IMR-90 (cell line): Measurements from ENCODE around the gene PLEKHJ1. TPM values are rescaled to one million over a fixed set of nuclear protein-coding genes. Genes with fewer than 3 reads are reported as not detected.
"Not testable (repeated sequence)": the region's sequence is repeated elsewhere in the genome, so short reads cannot be mapped to it uniquely, and the experiment has no call there.

ENCODE experiments used
- ATAC-seq: fragments of 200-7000 bp; cut with Tn5 transposase; 2 replicates; pipeline ENCODE4 v1.9.1; 2020; ENCODE audit warnings: low read depth, mild to moderate bottlenecking, moderate library complexity
- BruUV-seq: library from RNA; stranded (reverse); fragments of 400-500 nt; replicated peaks from 2 replicates; lab custom pipeline; 2021; lab: Mats Ljungman, UMichigan
- CTCF ChIA-PET: fragments of 300-600 bp; formaldehyde crosslinking; extraction: SDS; loops from one replicate; lab custom pipeline; 2021; ENCODE audit warnings: antibody characterized with exemption; lab: Yijun Ruan, JAX
- POLR2A ChIA-PET: fragments of 300-600 bp; sonication (Branson Sonifier 250); formaldehyde crosslinking; loops from one replicate; lab custom pipeline; 2022; ENCODE audit warnings: antibody characterized with exemption; ENCODE audit not compliant: unreplicated experiment; lab: Charles Lee
- DNase-seq: peaks from one replicate; pipeline ENCODE4 v3.0.0; 2013
- H2AFZ ChIP-seq: replicated peaks from 2 replicates; pipeline ENCODE3; 2013; ENCODE audit warnings: low read length, mild to moderate bottlenecking; ENCODE audit not compliant: poor library complexity
- H2AK5ac ChIP-seq: 2 replicates; pipeline ENCODE4 v1.6.1; 2013; ENCODE audit warnings: low read depth, low read length, inconsistent platforms
- H2AK9ac ChIP-seq: replicated peaks from 2 replicates; pipeline ENCODE3; 2013; ENCODE audit warnings: mild to moderate bottlenecking, low read depth, low read length, moderate library complexity; ENCODE audit not compliant: poor library complexity
- H2BK120ac ChIP-seq: 2 replicates; pipeline ENCODE4 v1.6.1; 2013; ENCODE audit warnings: low read depth, low read length, inconsistent platforms
- H2BK15ac ChIP-seq: 3 replicates; pipeline ENCODE4 v1.6.1; 2013; ENCODE audit warnings: low read depth, low read length, inconsistent platforms
- H2BK20ac ChIP-seq: 2 replicates; pipeline ENCODE4 v1.6.1; 2013; ENCODE audit warnings: low read depth, mild to moderate bottlenecking, inconsistent platforms, low read length, moderate library complexity
- H2BK5ac ChIP-seq: 2 replicates; pipeline ENCODE4 v1.6.1; 2013; ENCODE audit warnings: mild to moderate bottlenecking, low read depth, low read length, inconsistent platforms; ENCODE audit not compliant: poor library complexity, severe bottlenecking
- H3K14ac ChIP-seq: replicated peaks from 2 replicates; pipeline ENCODE4 v1.6.1; 2013; ENCODE audit warnings: low read depth, low read length, inconsistent platforms
- H3K18ac ChIP-seq: 2 replicates; pipeline ENCODE4 v1.6.1; 2013; ENCODE audit warnings: low read depth, low read length, control low read depth
- H3K23ac ChIP-seq: 2 replicates; pipeline ENCODE4 v1.6.1; 2013; ENCODE audit warnings: low read depth, low read length, inconsistent platforms
- H3K27ac ChIP-seq: 2 replicates; pipeline ENCODE4 v1.5.1; 2013; ENCODE audit warnings: mild to moderate bottlenecking, control low read depth, low read length; ENCODE audit not compliant: insufficient read depth
- H3K27me3 ChIP-seq: 2 replicates; pipeline ENCODE4 v1.6.1; 2013; ENCODE audit warnings: low read length; ENCODE audit not compliant: control insufficient read depth, insufficient read depth
- H3K36me3 ChIP-seq: 2 replicates; pipeline ENCODE4 v1.6.1; 2013; ENCODE audit warnings: low read length, mixed read lengths; ENCODE audit not compliant: control insufficient read depth, insufficient read depth
- H3K4ac ChIP-seq: 2 replicates; pipeline ENCODE4 v1.6.1; 2013; ENCODE audit warnings: low read depth, low read length, inconsistent platforms
- H3K4me1 ChIP-seq: 2 replicates; pipeline ENCODE4 v1.6.1; 2013; ENCODE audit warnings: low read length, mixed read lengths; ENCODE audit not compliant: control insufficient read depth, insufficient read depth
- H3K4me2 ChIP-seq: 2 replicates; pipeline ENCODE4 v1.6.1; 2013; ENCODE audit warnings: low read depth, mild to moderate bottlenecking, control low read depth, low read length, moderate library complexity
- H3K4me3 ChIP-seq: 2 replicates; pipeline ENCODE4 v1.5.1; 2013; ENCODE audit warnings: low read depth, mild to moderate bottlenecking, control low read depth, low read length, moderate library complexity; ENCODE audit not compliant: insufficient read depth
- H3K56ac ChIP-seq: 2 replicates; pipeline ENCODE4 v1.6.1; 2013; ENCODE audit warnings: low read length, inconsistent platforms; ENCODE audit not compliant: insufficient read depth; ENCODE audit errors: extremely low read depth
- H3K79me1 ChIP-seq, 2 experiments: 2 replicates each; pipeline ENCODE4 v1.6.1; 2013; ENCODE audit warnings: low read length in 2 of 2, inconsistent platforms in 1 of 2, low read depth in 1 of 2
- H3K9ac ChIP-seq: 2 replicates; pipeline ENCODE4 v1.6.1; 2013; ENCODE audit warnings: low read depth, low read length, control low read depth
- H3K9me1 ChIP-seq: 2 replicates; pipeline ENCODE4 v1.6.1; 2013; ENCODE audit warnings: low read length, inconsistent platforms; ENCODE audit not compliant: insufficient read depth
- H3K9me3 ChIP-seq: 2 replicates; pipeline ENCODE4 v1.6.1; 2013; ENCODE audit warnings: low read length; ENCODE audit not compliant: control insufficient read depth, insufficient read depth
- H4K20me1 ChIP-seq: 2 replicates; pipeline ENCODE4 v1.6.1; 2013; ENCODE audit warnings: low read length, inconsistent platforms; ENCODE audit not compliant: insufficient read depth
- H4K5ac ChIP-seq: 2 replicates; pipeline ENCODE4 v1.6.1; 2013; ENCODE audit warnings: mild to moderate bottlenecking, low read depth, low read length, control low read depth
- H4K8ac ChIP-seq, 2 experiments: 2 replicates each; pipeline ENCODE4 v1.6.1; 2013; ENCODE audit warnings: low read depth in 2 of 2, low read length in 2 of 2, control low read depth in 1 of 2, inconsistent platforms in 1 of 2
- H4K91ac ChIP-seq: 2 replicates; pipeline ENCODE4 v1.6.1; 2013; ENCODE audit warnings: low read depth, low read length, inconsistent platforms; ENCODE audit not compliant: insufficient read depth
- WGBS, 2 experiments: methylation state at CpG; one replicate each; pipeline versions ENCODE4 v1.1.5 to v1.1.7; 2013; ENCODE audit warnings: missing lambda C conversion rate in 2 of 2; ENCODE audit not compliant: insufficient read length in 1 of 2; ENCODE audit errors: extremely low coverage in 2 of 2; 5-methylcytosine and 5-hydroxymethylcytosine counted together
- dilution Hi-C: fragments of 300-500 bp; cut with HindIII; formaldehyde crosslinking; loops from one replicate; pipeline ENCODE4 v1.14.3; 2018; ENCODE audit warnings: low sequenced_read_pairs; ENCODE audit not compliant: unreplicated experiment
- in situ Hi-C: fragments of 300-500 bp; cut with MboI; formaldehyde crosslinking; loops from 3 replicates; pipeline ENCODE4 v1.14.3; 2019; ENCODE audit warnings: low sequenced_read_pairs, inconsistent platforms, mixed read lengths
- intact Hi-C: fragments of 100-400 bp; cut with micrococcal nuclease; formaldehyde crosslinking; loops from 2 replicates; pipeline ENCODE4 v1.10.0; 2022
- polyA plus RNA-seq, 3 experiments: library from polyadenylated mRNA; depleted of rRNA; stranded (reverse); fragments of >200 nt; gene quantifications; 2 replicates each; pipeline ENCODE4 v1.2.3, GENCODE V29; 2012; ENCODE audit warnings: low replicate concordance in 1 of 3
- total RNA-seq: library from RNA; depleted of rRNA; stranded (reverse); fragments of >200 nt; gene quantifications from 2 replicates; pipeline ENCODE4 v1.2.3, GENCODE V29; 2012

PLEKHJ1 gene
- total and polyA plus RNA-seq, 2 of the 4 experiments (the other 2 are of a cell fraction) = 31.7 to 62.8 TPM

GRCh38 chr19:2200624-2201294 is 35.4 kb downstream of the PLEKHJ1 start:
- H3K56ac ChIP-seq, H4K8ac ChIP-seq, H2BK120ac ChIP-seq, H2AFZ ChIP-seq, H2BK20ac ChIP-seq, in situ Hi-C loops, DNase-seq, H3K27ac ChIP-seq, H3K9ac ChIP-seq, H3K4me2 ChIP-seq, H2BK5ac ChIP-seq, H2AK9ac ChIP-seq, intact Hi-C loops, H4K5ac ChIP-seq, dilution Hi-C loops, ATAC-seq, CTCF ChIA-PET, H3K23ac ChIP-seq, H4K91ac ChIP-seq, POLR2A ChIA-PET, H3K4ac ChIP-seq, H3K4me3 ChIP-seq, H3K18ac ChIP-seq, BruUV-seq, H3K9me3 ChIP-seq, H3K4me1 ChIP-seq, H3K14ac ChIP-seq, H3K27me3 ChIP-seq, H2BK15ac ChIP-seq: not testable (repeated sequence)
- Histone ChIP-seq H3K36me3 (peaks cover 45% of the 10 kb centered on the region), H3K79me1 (peaks cover 20 to 88% of the 10 kb centered on the region in 2 experiments), H4K20me1 (peaks cover 45% of the 10 kb centered on the region), H3K9me1 (peaks cover 11% of the 10 kb centered on the region), H2AK5ac (peak overlapping the region; percentile 78; the same call in 1 of the 2 replicates)
- WGBS, 2 experiments = 92 to 99% methylated on average over 21 to 27 of the region's 50 CpGs
